ENCODE measurements around the gene S100A7. TPM values are rescaled to one million over a fixed set of nuclear protein-coding genes. Genes with fewer than 3 reads are reported as not detected.

S100A7 gene
- total RNA-seq, 1 experiment from 2014 or later, result not detected

- no peaks in the 10 kb centered on the region for H3K27me3 ChIP-seq (replicated peaks; ENCODE audit: insufficient read depth, low read depth, low read length, poor library complexity)
- no peaks in the 10 kb centered on the region for H3K9me3 ChIP-seq (ENCODE audit: low read depth, low read length, poor library complexity, severe bottlenecking)
- no peak overlapping the region for H3K4me3 ChIP-seq (ENCODE audit: low read depth, low read length, poor library complexity, severe bottlenecking)
- no peaks in the 10 kb centered on the region for H3K36me3 ChIP-seq (ENCODE audit: insufficient read depth, low read length, poor library complexity, severe bottlenecking)
- no peak for DNase-seq (ENCODE audit: low spot score)
- no peak overlapping the region for H3K27ac ChIP-seq (ENCODE audit: low read depth, low read length, poor library complexity, severe bottlenecking)
- no peaks in the 10 kb centered on the region for H3K4me1 ChIP-seq (ENCODE audit: insufficient read depth, low read length, poor library complexity, severe bottlenecking)
- no TSS peak for BruUV-seq (replicated peaks)
- ChIA-PET POLR2A (ENCODE audit: low non-redundant PET) (no interaction called here), CTCF (no interaction called here)
- TF ChIP-seq EZH2 (IDR thresholded peaks at IDR 0.05; ENCODE audit: borderline replicate concordance, low read depth, low read length, poor library complexity, severe bottlenecking), result no peak
- TF ChIP-seq CTCF (conservative IDR thresholded peaks at IDR 0.05; ENCODE audit: low read depth, low read length), result no peak
- intact Hi-C loops (cut with micrococcal nuclease; ENCODE audit: unreplicated experiment), result no loop called here
Observed at GRCh38 chr1:153505576-153505975, 45.1 kb upstream of the S100A7 start.

DNA sequence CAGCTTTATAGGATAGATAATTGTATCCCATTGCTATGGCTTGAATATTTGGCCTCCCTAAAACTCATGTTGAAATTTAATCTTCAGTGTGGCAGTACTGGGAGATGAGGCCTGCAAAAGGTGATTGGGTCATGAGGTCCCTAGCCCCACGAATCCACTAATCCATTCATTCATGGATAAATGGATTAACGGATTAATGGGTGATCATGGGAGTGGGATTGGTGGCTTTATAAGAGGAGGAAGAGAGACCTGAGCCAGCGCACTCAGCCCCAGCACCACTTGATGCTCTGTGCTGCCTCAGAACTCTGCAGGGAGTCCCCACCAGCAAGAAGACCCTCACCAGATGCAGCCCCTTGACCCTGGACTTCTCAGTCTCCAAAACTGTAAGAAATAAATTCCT is 43.3 kb upstream of the S100A7 start:
- Histone ChIP-seq H3K9me3 (ENCODE audit: low read depth, low read length, poor library complexity, severe bottlenecking) (no peaks in the 10 kb centered on the region), H3K27me3 (replicated peaks; ENCODE audit: insufficient read depth, low read depth, low read length, poor library complexity) (peaks cover 6% of the 10 kb centered on the region), H3K4me1 (ENCODE audit: insufficient read depth, low read length, poor library complexity, severe bottlenecking) (peaks cover 3% of the 10 kb centered on the region), H3K27ac (ENCODE audit: low read depth, low read length, poor library complexity, severe bottlenecking) (no peak overlapping the region), H3K36me3 (ENCODE audit: insufficient read depth, low read length, poor library complexity, severe bottlenecking) (no peaks in the 10 kb centered on the region), H3K4me3 (ENCODE audit: low read depth, low read length, poor library complexity, severe bottlenecking) (no peak overlapping the region)
- POLR2A ChIA-PET (ENCODE audit: low non-redundant PET), result interaction anchor here (0.6 kb wide), 1 partner anchor 164 kb away, joined by 3 read pairs; no protein-coding TSS in a partner anchor
- intact Hi-C loops (cut with micrococcal nuclease; ENCODE audit: unreplicated experiment), result no loop called here
- TF ChIP-seq EZH2 (IDR thresholded peaks at IDR 0.05; ENCODE audit: borderline replicate concordance, low read depth, low read length, poor library complexity, severe bottlenecking) (no peak), CTCF (conservative IDR thresholded peaks at IDR 0.05; ENCODE audit: low read depth, low read length) (no peak)
- BruUV-seq (replicated peaks), result no TSS peak
- DNase-seq (ENCODE audit: low spot score), result no peak
- CTCF ChIA-PET, result no interaction called here

DNA sequence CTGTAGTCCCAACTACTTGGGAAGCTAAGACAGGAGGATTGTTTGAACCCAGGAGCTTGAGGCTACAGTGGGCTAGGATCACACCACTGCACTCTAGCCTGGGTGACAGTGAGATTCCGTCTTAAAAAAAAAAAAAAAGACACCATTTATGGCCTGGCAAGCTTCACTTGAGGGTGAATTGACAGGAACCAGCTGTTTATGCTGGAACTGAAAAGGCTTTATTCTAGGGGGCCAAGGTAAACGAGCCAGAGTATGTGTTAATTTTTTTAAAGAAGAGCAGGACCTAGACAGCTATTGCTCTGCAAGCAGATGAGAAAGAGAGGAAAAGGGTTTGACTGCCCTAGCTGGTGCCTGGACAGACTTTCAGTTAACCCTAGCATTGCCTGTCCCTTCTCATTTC is 38.3 kb upstream of the S100A7 start:
- Histone ChIP-seq H3K36me3 (ENCODE audit: insufficient read depth, low read length, poor library complexity, severe bottlenecking) (no peaks in the 10 kb centered on the region), H3K9me3 (ENCODE audit: low read depth, low read length, poor library complexity, severe bottlenecking) (no peaks in the 10 kb centered on the region), H3K27ac (ENCODE audit: low read depth, low read length, poor library complexity, severe bottlenecking) (no peak overlapping the region), H3K4me1 (ENCODE audit: insufficient read depth, low read length, poor library complexity, severe bottlenecking) (peaks cover 3% of the 10 kb centered on the region), H3K27me3 (replicated peaks; ENCODE audit: insufficient read depth, low read depth, low read length, poor library complexity) (peaks cover 12% of the 10 kb centered on the region), H3K4me3 (ENCODE audit: low read depth, low read length, poor library complexity, severe bottlenecking) (no peak overlapping the region)
- intact Hi-C loops (cut with micrococcal nuclease; ENCODE audit: unreplicated experiment), result no loop called here
- DNase-seq (ENCODE audit: low spot score), result peak; percentile 44
- TF ChIP-seq CTCF (conservative IDR thresholded peaks at IDR 0.05; ENCODE audit: low read depth, low read length), result no peak
- TF ChIP-seq EZH2 (IDR thresholded peaks at IDR 0.05; ENCODE audit: borderline replicate concordance, low read depth, low read length, poor library complexity, severe bottlenecking), result no peak
- no TSS peak for BruUV-seq (replicated peaks)
- ChIA-PET CTCF (interaction anchor here (0.8 kb wide), 1 partner anchor 146 kb away, joined by 3 read pairs; no protein-coding TSS in a partner anchor), POLR2A (ENCODE audit: low non-redundant PET) (no interaction called here)

Data from A673 (cell line).